ENCODE results near the gene RPS10. TPM values are rescaled to one million over a fixed set of nuclear protein-coding genes. Genes with fewer than 3 reads are reported as not detected.
A peak's percentile ranks its signal among the peaks of the same experiment; 100 is the strongest.

Gene RPS10
- total RNA-seq, 2 donors from 2014 or later: 1,206 to 1,361 TPM

DNA sequence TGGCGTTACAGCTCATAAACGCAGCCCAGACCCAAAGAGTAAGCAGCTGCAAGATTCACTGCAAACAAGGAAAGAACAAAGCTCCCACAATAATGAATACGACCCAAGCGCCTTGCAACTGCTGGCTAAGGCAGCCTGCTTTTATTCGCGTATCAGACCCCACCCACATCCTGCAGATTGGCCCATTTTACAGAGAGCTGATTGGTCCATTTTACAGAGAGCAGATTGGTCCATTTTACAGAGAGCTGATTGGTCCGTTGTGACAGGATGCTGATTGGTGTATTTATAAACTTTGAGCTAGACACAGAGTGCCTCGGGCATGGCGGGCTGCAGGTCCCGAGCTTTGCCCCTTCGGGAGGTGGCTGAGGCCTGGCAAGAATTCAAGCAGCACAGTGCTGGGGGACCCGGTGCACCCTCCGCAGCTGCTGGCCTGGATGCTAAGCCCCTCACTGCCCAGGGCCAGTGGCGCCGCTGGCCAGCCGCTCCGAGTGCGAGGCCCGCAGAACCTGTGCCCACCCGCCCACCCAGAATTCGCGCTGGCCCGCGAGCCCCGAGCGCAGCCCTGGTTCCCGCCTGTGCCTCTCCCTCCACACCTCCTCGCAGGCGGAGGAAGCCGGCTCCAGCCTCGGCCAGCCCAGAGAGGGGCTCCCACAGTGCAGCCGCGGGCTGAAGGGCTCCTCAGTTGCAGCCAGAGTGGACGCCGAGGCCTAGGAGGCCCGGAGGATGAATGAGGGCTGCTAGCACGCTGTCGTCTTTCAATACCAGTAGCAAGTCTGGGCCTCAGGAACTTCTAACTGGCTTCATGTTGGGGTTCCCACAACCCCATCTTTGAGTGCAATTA, 11.2 kb upstream of the RPS10 start:
- no peak for DNase-seq
- intact Hi-C loops (cut with DNase I): no loop called here
- WGBS, 2 donors: 89 to 90% methylated on average over 21 to 35 of the region's 38 CpGs
- Histone ChIP-seq H3K27ac (no peak overlapping the region), H3K4me3 (no peak overlapping the region), H3K9me3 (no peaks in the 10 kb centered on the region), H3K36me3 (replicated peaks in 1 of 2; ENCODE audit: insufficient read depth in 1 of 2, low read depth in 2 of 2) (no peaks in the 10 kb centered on the region), H3K4me1 (no peaks in the 10 kb centered on the region), H3K27me3 (no peaks in the 10 kb centered on the region)
- no peak for ATAC-seq
- TF ChIP-seq, protein P1, sequence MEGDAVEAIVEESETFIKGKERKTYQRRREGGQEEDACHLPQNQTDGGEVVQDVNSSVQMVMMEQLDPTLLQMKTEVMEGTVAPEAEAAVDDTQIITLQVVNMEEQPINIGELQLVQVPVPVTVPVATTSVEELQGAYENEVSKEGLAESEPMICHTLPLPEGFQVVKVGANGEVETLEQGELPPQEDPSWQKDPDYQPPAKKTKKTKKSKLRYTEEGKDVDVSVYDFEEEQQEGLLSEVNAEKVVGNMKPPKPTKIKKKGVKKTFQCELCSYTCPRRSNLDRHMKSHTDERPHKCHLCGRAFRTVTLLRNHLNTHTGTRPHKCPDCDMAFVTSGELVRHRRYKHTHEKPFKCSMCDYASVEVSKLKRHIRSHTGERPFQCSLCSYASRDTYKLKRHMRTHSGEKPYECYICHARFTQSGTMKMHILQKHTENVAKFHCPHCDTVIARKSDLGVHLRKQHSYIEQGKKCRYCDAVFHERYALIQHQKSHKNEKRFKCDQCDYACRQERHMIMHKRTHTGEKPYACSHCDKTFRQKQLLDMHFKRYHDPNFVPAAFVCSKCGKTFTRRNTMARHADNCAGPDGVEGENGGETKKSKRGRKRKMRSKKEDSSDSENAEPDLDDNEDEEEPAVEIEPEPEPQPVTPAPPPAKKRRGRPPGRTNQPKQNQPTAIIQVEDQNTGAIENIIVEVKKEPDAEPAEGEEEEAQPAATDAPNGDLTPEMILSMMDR (IDR thresholded peaks at IDR 0.05): no peak
- TF ChIP-seq POLR2A (IDR thresholded peaks at IDR 0.05): no peak

DNA sequence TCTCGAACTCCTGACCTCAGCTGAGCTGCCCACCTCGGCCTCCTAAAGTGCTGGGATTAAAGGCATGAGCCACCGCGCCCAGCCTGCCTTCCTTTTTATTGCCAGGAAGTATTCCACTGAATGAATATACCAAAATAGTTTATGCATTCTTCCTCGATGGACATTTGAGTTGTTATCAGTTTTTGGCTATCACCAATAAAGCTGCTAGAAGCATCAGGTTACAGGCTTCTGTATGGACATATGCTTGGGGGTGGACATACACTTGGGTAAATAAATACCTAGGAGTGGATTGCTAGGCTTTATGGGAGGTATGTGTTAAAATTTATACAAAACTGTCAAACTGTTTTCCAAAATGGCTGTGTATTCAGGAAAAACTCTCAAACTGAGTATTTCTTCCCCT, 10.0 kb upstream of the RPS10 start:
- ATAC-seq: no peak
- TF ChIP-seq, protein P1 (IDR thresholded peaks at IDR 0.05): no peak
- no peak for TF ChIP-seq POLR2A (IDR thresholded peaks at IDR 0.05)
- Histone ChIP-seq H3K4me1 (no peaks in the 10 kb centered on the region), H3K36me3 (replicated peaks in 1 of 2; ENCODE audit: insufficient read depth in 1 of 2, low read depth in 2 of 2) (no peaks in the 10 kb centered on the region), H3K27me3 (no peaks in the 10 kb centered on the region), H3K4me3 (no peak overlapping the region), H3K9me3 (no peaks in the 10 kb centered on the region), H3K27ac (no peak overlapping the region)
- no peak for DNase-seq
- intact Hi-C loops (cut with DNase I): no loop called here
- 53 to 74% methylated on average over 5 of the region's 5 CpGs for WGBS, 2 donors

DNA sequence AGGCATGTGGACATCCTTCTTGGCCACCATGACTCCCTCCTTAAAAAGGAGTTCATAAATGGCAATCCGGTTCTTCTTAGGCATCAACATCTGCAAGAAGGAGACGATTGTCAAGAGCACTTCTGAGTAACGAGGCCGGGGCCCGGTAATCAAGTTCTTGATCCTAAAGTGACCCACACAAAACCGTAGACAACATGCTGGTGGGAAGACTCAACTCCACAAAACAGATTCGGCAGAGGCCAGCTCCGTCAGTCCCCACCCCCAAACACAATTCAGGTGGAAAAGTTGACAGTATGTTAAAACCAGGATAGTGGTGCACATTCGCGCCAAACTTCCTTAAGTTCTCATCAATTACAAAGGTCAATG, 754 bp downstream of the RPS10 start:
- intact Hi-C loops (cut with DNase I): no loop called here
- H3K27ac ChIP-seq: peak overlapping the region; percentile 58 to 91 (median 78)
- peaks cover 3 to 36% of the 10 kb centered on the region in 2 donors for H3K36me3 ChIP-seq (replicated peaks in 1 of 2; ENCODE audit: insufficient read depth in 1 of 2, low read depth in 2 of 2)
- 3 to 9% methylated on average over 10 of the region's 10 CpGs for WGBS, 2 donors
- ATAC-seq: no peak
- no peaks in the 10 kb centered on the region for H3K9me3 ChIP-seq
- TF ChIP-seq POLR2A (IDR thresholded peaks at IDR 0.05): no peak
- TF ChIP-seq, protein P1 (IDR thresholded peaks at IDR 0.05): no peak
- DNase-seq: peak in 1 of 4 donors; percentile 10
- H3K4me3 ChIP-seq: peak overlapping the region; percentile 60 to 74
- H3K4me1 ChIP-seq: peaks cover 21% of the 10 kb centered on the region
- no peaks in the 10 kb centered on the region for H3K27me3 ChIP-seq

DNA sequence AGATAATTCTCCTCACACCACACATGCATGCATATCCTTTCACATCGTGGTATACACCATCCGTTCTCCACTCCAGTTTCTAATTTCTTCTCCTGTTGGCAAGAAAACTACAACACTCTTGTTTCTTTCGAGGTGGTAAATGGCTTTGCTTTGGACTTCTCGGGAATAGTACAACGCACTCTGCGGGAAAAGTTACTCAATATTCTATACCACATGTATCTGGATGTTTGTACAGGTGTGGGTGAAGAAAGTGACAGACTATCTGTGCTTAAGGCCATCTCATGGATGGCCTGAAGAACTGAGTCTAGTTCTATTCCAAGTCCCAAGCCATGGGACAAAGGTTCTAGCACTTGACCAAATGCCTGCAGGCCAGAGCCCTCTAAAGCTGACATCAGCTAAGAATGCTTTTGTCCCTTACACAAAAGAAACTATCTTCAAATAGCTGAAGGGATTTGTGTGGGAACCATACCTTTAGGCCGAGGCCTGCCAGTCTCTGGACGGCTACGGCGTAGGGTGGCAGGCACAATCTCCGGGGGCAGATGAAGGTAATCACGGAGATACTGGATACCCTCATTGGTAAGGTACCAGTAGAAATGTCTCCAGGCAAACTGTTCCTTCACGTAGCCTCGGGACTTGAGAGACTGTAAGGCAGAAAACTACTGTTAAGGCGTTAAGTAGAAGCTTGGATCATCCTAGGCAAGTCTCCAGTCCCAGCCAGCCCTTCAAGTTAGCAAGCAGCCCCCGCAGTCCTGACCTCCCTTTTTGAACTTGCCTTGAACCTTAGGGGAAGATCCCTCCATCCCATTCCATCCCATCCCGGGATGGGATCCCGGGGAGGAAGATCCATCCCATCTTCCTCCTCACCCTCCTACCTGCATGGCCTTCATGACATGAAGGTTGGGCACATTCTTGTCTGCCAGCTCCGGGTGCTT, 1.4 kb downstream of the RPS10 start:
- Histone ChIP-seq H3K27ac (peak overlapping the region in 3 of 4 donors; percentile 70 to 91 (median 86)), H3K27me3 (no peaks in the 10 kb centered on the region), H3K9me3 (no peaks in the 10 kb centered on the region), H3K36me3 (replicated peaks in 1 of 2; ENCODE audit: insufficient read depth in 1 of 2, low read depth in 2 of 2) (peaks cover 7 to 36% of the 10 kb centered on the region in 2 donors), H3K4me1 (peaks cover 21% of the 10 kb centered on the region), H3K4me3 (peak overlapping the region; percentile 60 to 74)
- 57 to 64% methylated on average over 17 to 19 of the region's 19 CpGs for WGBS, 2 donors
- ATAC-seq: no peak
- intact Hi-C loops (cut with DNase I): no loop called here
- no peak for DNase-seq
- no peak for TF ChIP-seq POLR2A (IDR thresholded peaks at IDR 0.05)
- TF ChIP-seq, protein P1 (IDR thresholded peaks at IDR 0.05): no peak

Data from body of pancreas (tissue), 4 donors.